ENCODE data around the gene TEX44. TPM values are rescaled to one million over a fixed set of nuclear protein-coding genes. Genes with fewer than 3 reads are reported as not detected.

Gene TEX44
- total and polyA plus RNA-seq, 2 experiments from 2014 or later, result not detected

DNA sequence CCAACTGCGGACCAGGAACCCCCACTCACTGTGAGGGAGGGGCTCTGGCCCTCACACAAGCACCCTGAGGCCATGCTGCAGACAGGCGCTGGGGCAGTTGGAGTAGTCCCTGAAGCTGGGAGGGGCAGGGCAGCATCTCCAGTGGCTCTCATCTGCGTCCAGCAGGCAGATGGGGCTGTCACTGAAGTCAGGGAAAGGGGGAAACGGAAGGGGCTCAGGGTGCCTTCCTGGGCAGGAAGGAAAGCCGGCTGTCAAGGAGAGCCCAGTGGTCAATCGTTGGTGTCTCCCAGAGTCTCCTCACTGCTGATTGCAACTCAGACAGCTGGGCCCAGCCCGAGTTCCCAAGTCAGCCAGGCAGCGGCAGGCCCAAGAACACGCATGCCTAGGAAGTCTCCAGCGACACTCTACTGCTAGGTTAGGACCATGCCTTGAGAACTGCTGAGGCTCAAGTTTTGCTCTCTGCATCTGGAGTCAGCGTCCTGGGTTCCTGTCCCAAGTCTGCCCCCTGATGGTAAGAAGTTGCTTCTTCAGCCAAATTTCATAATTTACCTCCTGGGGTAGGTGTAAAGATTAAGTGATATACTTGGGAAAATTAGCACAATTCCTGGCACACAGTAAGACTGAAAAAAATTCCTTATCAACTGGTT is 35.0 kb upstream of the TEX44 start:
- Histone ChIP-seq H3K27ac (no peak overlapping the region), H3K36me3 (no peaks in the 10 kb centered on the region), H3K4me3 (no peak overlapping the region), H3K4me1 (ENCODE audit: low read depth) (no peaks in the 10 kb centered on the region), H3K27me3 (no peaks in the 10 kb centered on the region), H3K9me3 (ENCODE audit: low read depth) (no peaks in the 10 kb centered on the region)
- TF ChIP-seq, protein P1, sequence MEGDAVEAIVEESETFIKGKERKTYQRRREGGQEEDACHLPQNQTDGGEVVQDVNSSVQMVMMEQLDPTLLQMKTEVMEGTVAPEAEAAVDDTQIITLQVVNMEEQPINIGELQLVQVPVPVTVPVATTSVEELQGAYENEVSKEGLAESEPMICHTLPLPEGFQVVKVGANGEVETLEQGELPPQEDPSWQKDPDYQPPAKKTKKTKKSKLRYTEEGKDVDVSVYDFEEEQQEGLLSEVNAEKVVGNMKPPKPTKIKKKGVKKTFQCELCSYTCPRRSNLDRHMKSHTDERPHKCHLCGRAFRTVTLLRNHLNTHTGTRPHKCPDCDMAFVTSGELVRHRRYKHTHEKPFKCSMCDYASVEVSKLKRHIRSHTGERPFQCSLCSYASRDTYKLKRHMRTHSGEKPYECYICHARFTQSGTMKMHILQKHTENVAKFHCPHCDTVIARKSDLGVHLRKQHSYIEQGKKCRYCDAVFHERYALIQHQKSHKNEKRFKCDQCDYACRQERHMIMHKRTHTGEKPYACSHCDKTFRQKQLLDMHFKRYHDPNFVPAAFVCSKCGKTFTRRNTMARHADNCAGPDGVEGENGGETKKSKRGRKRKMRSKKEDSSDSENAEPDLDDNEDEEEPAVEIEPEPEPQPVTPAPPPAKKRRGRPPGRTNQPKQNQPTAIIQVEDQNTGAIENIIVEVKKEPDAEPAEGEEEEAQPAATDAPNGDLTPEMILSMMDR (IDR thresholded peaks at IDR 0.05; ENCODE audit: low read depth, low read length), result peak; percentile 77
- DNase-seq (ENCODE audit: low read depth in 1 of 2, low spot score in 1 of 2), result peak; percentile 84 to 93

DNA sequence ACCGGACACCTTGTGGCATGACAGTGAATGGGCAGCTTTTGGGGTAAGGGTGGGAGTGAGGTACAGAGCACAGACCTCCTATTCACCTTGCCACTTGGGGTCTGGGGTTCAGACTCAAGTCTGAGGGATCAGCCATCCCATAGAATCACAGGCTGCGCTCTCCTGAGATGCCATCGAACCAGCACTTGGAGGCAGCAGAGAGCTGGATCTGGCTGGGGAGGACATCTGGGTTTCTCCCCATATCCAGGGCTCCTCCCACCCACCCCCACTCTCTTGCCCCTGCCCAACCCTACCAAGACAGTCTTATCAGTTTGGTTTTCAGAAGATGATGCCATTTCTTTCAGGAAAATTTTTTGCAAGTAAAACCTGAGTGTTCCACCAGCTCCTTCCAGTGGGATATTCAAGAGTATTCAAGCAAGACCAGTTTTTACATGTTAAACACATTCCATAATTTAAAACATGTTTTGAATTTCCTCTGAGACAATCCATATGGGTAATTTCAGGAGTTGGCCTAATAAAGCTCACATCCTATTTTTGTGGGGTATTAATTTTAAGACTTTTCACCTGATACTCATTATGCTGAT is 29.2 kb upstream of the TEX44 start:
- Histone ChIP-seq H3K4me3 (no peak overlapping the region), H3K36me3 (no peaks in the 10 kb centered on the region), H3K27me3 (no peaks in the 10 kb centered on the region), H3K9me3 (ENCODE audit: low read depth) (no peaks in the 10 kb centered on the region), H3K27ac (no peak overlapping the region), H3K4me1 (ENCODE audit: low read depth) (no peaks in the 10 kb centered on the region)
- DNase-seq (ENCODE audit: low read depth in 1 of 2, low spot score in 1 of 2), result peak; percentile 67 to 71
- TF ChIP-seq, protein P1 (IDR thresholded peaks at IDR 0.05; ENCODE audit: low read depth, low read length), result peak; percentile 73

DNA sequence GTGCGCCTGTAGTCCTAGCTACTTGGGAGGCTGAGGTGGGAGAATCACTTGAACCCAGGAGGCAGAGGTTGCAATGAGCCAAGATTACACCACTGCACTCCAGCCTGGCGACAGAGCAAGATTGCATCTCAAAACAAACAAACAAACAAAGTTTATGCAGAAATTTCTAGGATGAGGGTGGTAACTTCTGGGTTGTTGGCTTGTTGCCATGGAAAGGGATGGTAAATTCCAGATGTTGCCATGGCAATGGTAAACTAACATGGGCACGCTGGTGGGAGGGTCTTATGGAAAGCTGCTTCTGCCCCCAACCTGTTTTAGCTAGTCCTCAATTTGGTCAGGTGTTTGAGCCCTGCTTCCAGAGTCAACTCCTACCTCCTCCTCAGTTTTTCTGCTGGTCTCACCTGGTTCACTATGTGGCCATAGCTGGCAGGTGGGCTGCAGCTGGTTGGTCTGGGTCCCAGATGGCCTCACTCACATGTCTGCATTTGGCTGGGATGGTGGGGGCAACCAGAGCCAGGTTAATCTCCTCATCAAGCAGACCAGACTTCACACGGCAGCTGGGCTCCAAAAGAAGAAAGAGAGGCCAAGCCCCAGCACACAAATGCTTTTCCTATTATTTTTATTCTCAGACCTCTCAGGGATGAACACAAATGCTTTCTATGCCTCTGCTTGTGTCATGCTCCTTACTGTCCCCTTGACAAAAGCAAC is 26.6 kb upstream of the TEX44 start:
- no peaks in the 10 kb centered on the region for H3K9me3 ChIP-seq (ENCODE audit: low read depth)
- no peak overlapping the region for H3K4me3 ChIP-seq
- DNase-seq (ENCODE audit: low read depth in 1 of 2, low spot score in 1 of 2), result no peak
- no peaks in the 10 kb centered on the region for H3K36me3 ChIP-seq
- no peak overlapping the region for H3K27ac ChIP-seq
- H3K4me1 ChIP-seq (ENCODE audit: low read depth), result no peaks in the 10 kb centered on the region
- TF ChIP-seq, protein P1 (IDR thresholded peaks at IDR 0.05; ENCODE audit: low read depth, low read length), result no peak
- H3K27me3 ChIP-seq, result no peaks in the 10 kb centered on the region

DNA sequence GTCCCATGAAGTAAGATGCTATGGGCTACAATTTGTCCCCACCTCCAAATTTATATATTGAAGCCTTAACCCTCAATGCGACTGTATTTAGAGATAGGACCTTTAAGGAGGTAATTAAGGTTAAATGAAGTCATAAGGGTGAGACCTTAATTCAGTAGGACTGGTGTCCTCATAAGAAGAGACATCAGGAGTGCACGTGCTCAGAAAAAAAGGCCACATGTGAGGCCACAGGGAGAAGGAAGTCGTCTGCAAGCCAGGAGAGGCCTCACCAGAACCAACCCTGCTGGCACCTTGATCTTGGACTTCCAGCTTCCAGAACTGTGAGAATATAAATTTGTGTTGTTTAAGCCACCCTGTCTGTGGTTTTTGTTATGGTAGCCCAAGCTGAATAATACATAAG is 25.5 kb upstream of the TEX44 start:
- H3K27me3 ChIP-seq, result no peaks in the 10 kb centered on the region
- DNase-seq (ENCODE audit: low read depth in 1 of 2, low spot score in 1 of 2), result no peak
- H3K9me3 ChIP-seq (ENCODE audit: low read depth), result no peaks in the 10 kb centered on the region
- H3K36me3 ChIP-seq, result no peaks in the 10 kb centered on the region
- TF ChIP-seq, protein P1 (IDR thresholded peaks at IDR 0.05; ENCODE audit: low read depth, low read length), result no peak
- no peak overlapping the region for H3K4me3 ChIP-seq
- no peak overlapping the region for H3K27ac ChIP-seq
- H3K4me1 ChIP-seq (ENCODE audit: low read depth), result no peaks in the 10 kb centered on the region

DNA sequence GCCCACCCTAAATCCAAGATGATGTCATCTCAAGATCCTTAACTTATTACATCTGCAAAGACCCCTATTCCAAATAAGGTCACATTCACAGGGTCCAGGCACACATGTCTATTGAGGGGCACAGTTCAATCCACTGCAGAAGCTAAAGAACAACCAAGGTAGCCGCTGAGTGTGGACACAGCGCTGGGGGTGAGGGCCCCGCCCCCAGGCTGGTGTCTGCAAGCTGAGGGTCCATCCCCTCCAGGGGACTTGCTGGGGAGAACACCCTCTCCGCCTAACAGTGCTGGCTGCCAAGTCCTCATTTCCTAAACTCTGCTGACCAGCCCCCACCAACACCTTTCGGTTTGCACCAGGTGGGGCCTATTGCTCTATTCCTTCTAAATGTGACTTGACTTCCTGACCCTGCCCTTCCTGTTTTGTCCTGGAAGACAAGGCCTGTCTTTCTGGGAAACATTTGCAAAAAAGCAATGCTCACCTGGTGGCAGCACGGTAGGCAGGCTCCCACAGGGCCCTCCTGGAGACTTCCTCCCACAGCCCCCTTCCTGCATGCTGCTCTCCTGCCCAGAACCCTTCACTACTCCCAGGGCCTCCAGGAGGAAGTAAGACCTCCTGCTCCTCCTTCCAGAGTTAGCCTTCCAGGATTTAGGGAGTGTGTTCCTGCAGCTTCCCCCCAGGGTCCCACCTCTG is 24.4 kb upstream of the TEX44 start:
- DNase-seq (ENCODE audit: low read depth in 1 of 2, low spot score in 1 of 2), result no peak
- Histone ChIP-seq H3K27me3 (no peaks in the 10 kb centered on the region), H3K4me1 (ENCODE audit: low read depth) (no peaks in the 10 kb centered on the region), H3K9me3 (ENCODE audit: low read depth) (no peaks in the 10 kb centered on the region), H3K4me3 (no peak overlapping the region), H3K27ac (no peak overlapping the region), H3K36me3 (no peaks in the 10 kb centered on the region)
- TF ChIP-seq, protein P1 (IDR thresholded peaks at IDR 0.05; ENCODE audit: low read depth, low read length), result no peak

All from cardiac muscle cell (in vitro differentiated cells and primary cell).